ENCODE data around the gene CNOT3. TPM values are rescaled to one million over a fixed set of nuclear protein-coding genes. Genes with fewer than 3 reads are reported as not detected.
A peak's percentile ranks its signal among the peaks of the same experiment; 100 is the strongest.

Gene CNOT3
- total and polyA plus RNA-seq, 9 of the 15 experiments (the other 6 are each of a cell fraction or from before 2014, with no cell fraction given): 0.27 to 60.4 (median 9.9) TPM

- TF ChIP-seq ZNF609 (CRISPR knock-in tag; IDR thresholded peaks at IDR 0.05; ENCODE audit: borderline replicate concordance): peak; percentile 38; the same call in 1 of the 2 replicates
- no peak for TF ChIP-seq ZNF347 (CRISPR knock-in tag; IDR thresholded peaks at IDR 0.05; ENCODE audit: low read depth)
- TF ChIP-seq SREBF2 (CRISPR knock-in tag; IDR thresholded peaks at IDR 0.05): no peak
- TF ChIP-seq HMGXB4 (CRISPR knock-in tag; IDR thresholded peaks at IDR 0.05): no peak; the same call in 1 of the 2 replicates
- TF ChIP-seq RBM39 (optimal IDR thresholded peaks at IDR 0.05; ENCODE audit: low read depth, low read length): no peak
- no peak for TF ChIP-seq ZNF444 (CRISPR knock-in tag; IDR thresholded peaks at IDR 0.05)
- TF ChIP-seq POU5F1 (IDR thresholded peaks at IDR 0.05; ENCODE audit: borderline replicate concordance, low read depth, low read length, partially characterized antibody): peak; percentile 57
- peak; percentile 65; the same call in 1 of the 2 replicates for TF ChIP-seq ZBTB17 (CRISPR knock-in tag; IDR thresholded peaks at IDR 0.05)
- peak; percentile 98 for TF ChIP-seq SIN3B (IDR thresholded peaks at IDR 0.05; ENCODE audit: low read depth)
- TF ChIP-seq PTRF (tag; IDR thresholded peaks at IDR 0.05): no peak
- TF ChIP-seq CAMTA2 (CRISPR knock-in tag; conservative IDR thresholded peaks at IDR 0.05): no peak
- TF ChIP-seq NCOR1 (IDR thresholded peaks at IDR 0.05): peak; percentile 43; the same call in 1 of the 2 replicates
- TF ChIP-seq NKRF (IDR thresholded peaks at IDR 0.05; ENCODE audit: borderline replicate concordance): peak; percentile 97
- TF ChIP-seq ELK1 (CRISPR knock-in tag; IDR thresholded peaks at IDR 0.05): no peak
- TF ChIP-seq ZNF23 (CRISPR knock-in tag; IDR thresholded peaks at IDR 0.05): no peak
These were observed 22.2 kb upstream of the CNOT3 start, which contains the start of the genes PRPF31 and TFPT (continued) for GRCh38 chr19:54115109-54116063.

Measured in K562 (cell line).